HG03520 (cell line): ENCODE data around the gene OR8D1.
"Not testable (repeated sequence)": the region's sequence is repeated elsewhere in the genome, so short reads cannot be mapped to it uniquely, and the experiment has no call there.

ENCODE experiments used
- ATAC-seq: cut with Tn5 transposase; IDR thresholded peaks from one replicate; pipeline ENCODE4 v1.9.1; 2021; ENCODE audit warnings: mild to moderate bottlenecking, moderate library complexity; ENCODE audit not compliant: unreplicated experiment

OR8D1 gene

DNA sequence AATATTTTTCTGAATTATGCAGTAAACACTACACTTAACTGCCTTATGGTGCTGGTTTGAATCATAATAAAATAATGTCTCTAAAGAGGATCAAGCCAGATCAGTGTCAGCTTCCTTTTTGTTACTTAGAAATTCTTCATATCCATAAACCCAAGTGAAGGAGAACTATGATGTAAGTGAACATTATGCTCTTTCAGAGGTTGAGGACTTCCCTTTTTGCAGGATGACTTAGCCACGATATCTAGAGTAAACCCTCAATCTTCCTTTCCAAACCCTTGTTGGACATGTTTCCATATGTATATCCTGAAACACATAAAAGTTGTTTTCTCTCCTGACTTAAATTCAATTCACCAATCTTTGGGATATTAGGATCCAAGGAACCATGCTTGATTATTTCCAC is 19.1 kb downstream of the OR8D1 start:
- ATAC-seq: no peak

DNA sequence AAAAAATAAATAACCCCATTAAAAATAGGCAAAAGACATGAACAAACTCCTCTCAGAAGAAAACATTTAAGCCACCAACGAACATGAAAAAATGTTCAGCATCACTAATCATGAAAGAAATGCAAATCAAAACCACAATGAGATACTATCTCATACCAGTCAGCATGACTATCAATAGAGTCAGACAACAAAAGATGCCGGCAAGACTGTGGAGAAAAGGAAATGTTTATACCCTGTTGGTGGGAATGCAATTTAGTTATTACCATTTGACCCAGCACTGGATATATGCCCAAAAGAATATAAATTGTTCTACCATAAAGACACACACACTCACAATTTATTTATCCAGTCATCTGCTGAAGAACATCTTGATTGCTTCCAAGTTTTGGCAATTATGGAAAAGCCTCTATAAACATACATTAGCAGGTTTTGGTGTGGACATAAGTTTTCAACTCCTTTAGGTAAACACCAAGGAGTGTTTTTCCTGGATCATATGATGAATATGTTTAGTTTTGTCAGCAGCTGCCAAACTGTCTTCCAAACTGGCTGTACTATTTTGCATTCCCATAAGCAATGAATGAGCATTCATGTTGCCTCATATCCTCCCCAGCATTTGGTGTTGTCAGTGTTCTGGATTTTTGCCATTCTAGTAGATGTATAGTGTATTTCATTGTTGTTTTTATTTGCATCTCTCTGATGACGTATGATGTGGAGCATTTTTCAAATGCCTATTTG is 28.0 kb downstream of the OR8D1 start:
- no peak for ATAC-seq

DNA sequence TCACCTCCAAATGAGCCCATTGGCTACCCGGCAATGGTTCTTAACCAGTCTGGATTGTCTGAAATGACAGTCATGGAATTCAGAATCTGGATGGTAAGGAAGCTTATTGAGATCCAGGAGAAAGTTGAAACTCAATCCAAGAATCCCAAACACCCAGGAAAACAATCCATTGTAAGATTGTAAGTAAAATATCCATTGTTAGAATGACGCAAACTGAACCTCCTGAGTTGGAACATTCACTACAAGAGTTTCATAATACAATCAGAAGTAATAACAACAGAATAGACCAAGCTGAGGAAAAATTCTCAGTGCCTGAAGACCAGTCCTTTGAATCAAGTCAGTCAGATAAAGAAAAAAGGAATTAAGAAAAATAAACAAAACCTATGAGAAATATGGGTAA is 35.5 kb downstream of the OR8D1 start:
- no peak for ATAC-seq

DNA sequence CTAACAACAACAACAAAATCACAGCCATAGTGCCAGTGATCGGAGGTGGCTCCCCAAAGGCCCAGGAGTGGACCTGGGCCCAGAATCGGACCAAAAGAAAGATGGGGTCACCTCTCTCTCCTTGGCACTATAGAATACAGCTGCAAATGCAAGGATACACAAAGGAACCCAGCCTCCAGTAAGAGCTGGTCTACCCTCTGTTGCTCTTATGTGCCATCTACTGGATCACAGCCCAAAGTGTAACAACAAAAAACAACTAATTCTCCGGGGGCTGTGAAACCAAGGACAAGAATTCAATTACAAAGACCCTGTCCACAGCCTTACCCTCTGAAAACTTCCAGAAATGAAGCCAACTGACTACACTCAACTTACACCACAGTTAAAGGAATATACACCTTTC is 35.9 kb downstream of the OR8D1 start:
- no peak for ATAC-seq

DNA sequence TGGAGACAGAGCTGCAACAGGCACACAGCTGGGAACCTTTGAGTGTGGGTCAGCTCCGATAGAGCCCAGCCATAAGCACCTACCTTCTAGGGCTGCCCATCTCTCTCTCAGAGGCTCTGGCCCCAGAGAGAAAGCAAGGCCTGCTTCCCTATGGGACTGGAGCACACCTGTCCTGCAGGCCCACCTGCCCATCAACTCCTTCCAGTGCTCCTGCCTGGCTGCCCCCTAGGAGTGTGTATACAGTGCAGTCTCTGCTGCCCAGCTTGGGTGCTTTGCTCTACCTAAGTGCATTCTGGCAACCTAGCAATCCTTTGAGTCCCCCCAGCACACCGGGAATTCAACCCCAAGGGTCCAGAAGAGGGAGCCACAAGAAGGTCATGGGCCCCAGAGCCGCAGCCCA is 36.5 kb downstream of the OR8D1 start:
- no peak for ATAC-seq

DNA sequence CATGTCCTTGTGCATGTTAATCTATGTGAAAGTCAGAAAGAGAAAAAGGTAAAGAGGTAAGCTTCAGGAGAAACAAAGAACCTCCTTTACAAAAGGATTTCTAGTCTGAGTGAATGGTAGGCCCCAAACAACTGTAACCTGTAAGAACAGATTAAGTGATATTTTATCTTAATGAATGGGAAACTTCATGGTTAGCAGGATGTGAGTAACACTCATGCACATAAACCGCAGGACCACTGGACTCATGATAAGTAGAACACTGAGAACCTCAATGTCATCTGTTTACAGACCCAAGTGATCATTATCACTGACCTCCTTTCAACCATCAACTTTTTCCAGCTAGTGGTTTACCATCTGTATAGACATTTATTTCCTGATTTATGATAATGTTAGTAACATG is 37.7 kb downstream of the OR8D1 start:
- no peak for ATAC-seq

DNA sequence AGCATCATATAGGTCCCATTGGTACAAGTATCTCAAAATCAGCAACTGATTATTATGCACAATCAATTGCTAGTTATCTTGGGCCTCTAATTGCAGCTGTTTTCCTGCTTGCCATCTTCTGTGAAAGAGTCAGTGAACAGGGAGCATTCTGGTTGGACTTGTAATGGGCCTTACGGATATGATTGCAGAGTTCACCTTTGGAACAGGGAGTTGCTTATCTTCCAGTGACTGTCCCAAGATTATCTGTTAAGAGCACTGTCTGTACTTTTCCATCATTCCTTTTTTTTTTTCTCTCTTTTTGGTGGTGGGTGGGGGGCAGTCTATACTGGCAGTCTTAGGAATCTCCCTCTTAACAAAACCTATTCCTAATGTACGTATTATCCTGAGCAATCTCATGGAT is 39.7 kb downstream of the OR8D1 start:
- no peak for ATAC-seq

DNA sequence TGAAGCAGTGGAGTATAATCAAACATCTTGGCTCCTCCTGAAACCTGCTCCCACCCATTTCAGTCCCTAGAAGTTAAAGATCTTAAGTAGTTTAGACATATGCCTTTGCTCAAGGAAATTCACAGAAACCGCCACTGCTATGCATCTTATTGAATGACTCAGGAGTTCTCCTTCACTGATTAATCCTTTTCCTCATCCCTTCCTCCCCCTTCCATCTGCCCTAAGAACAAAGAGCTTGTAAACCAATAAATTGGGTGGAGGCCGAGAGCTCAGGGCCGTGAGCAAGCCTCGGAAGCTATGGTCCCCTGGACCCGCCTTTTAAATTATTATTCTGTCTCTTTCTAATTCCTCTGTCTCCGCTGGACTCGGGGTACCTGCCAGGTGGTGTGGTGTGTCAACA is 42.9 kb downstream of the OR8D1 start:
- ATAC-seq: not testable (repeated sequence)

DNA sequence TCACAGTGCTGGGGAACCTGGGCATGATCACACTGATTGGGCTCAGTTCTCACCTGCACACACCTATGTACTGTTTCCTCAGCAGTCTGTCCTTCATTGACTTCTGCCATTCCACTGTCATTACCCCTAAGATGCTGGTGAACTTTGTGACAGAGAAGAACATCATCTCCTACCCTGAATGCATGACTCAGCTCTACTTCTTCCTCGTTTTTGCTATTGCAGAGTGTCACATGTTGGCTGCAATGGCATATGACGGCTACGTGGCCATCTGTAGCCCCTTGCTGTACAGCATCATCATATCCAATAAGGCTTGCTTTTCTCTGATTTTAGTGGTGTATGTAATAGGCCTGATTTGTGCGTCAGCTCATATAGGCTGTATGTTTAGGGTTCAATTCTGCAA is 48.7 kb downstream of the OR8D1 start:
- not testable (repeated sequence) for ATAC-seq

DNA sequence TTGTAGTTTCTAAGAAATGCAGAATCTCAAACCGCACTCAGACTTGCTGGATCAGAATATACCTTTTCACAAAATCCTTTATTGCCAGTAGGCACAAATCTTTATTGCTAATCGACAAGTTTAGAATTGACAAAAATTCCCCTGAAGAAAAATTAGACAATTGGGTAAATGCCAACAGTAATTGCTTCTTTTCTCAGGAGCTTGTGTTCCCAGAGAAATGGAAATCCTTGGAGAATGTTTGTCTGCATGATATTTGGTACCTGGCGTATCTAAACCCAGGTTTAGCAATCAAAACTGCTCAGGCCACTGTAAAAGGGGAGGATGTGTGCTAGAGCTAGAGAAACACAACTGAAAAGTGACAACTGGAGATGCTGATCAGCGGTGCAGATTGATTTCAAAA is 57.7 kb downstream of the OR8D1 start, which contains the start of gene OR8G5:
Gene OR8G5 (plus strand): TSS at position 301 of the 400 bp plus-strand sequence. CDS start 8,556 bp downstream, outside the sequence.
- ATAC-seq: no peak
